K562 (cell line): ENCODE data around the gene FAM83F. TPM values are rescaled to one million over a fixed set of nuclear protein-coding genes. Genes with fewer than 3 reads are reported as not detected.

Experiments used
- ATAC-seq: fragments of 200-7000 bp; cut with Tn5 transposase; 3 replicates; pipeline ENCODE4 v1.9.1; 2020; ENCODE audit warnings: moderate library complexity
- BruUV-seq: library from RNA; stranded (reverse); fragments of 400-500 nt; replicated peaks from 2 replicates; lab custom pipeline; 2021; lab: Mats Ljungman, UMichigan
- CTCF ChIA-PET: fragments of 300-600 bp; formaldehyde crosslinking; extraction: SDS; loops from one replicate; lab custom pipeline; 2021; ENCODE audit warnings: low intra/inter-chr PET ratio; lab: Yijun Ruan, JAX
- POLR2A ChIA-PET: fragments of 300-600, 350-650 bp; sonication (Branson Sonifier 250); formaldehyde crosslinking; extraction: SDS; loops from one replicate; lab custom pipeline; 2021; ENCODE audit warnings: antibody characterized with exemption, inconsistent platforms; lab: Yijun Ruan, JAX
- DNase-seq, 4 experiments: peaks; one replicate each; pipeline versions ENCODE4 v3.0.0 to v3.0.0-alpha.2; 2011 to 2018; ENCODE audit warnings: low spot score in 3 of 4, mixed read lengths in 3 of 4; ENCODE audit errors: extremely low read depth in 1 of 4
- FAIRE-seq: peaks from 2 replicates; lab custom pipeline; 2011; peaks lifted over from hg19 to GRCh38; lab: Jason Lieb, UNC
- H2AFZ ChIP-seq: 2 replicates; pipeline ENCODE4 v1.6.0; 2011; ENCODE audit warnings: low read depth, low read length, control low read depth, inconsistent platforms
- H3K27ac ChIP-seq: fragments of 200-600 bp; 3 replicates; pipeline ENCODE4 v1.8.0; 2011; ENCODE audit warnings: low read depth, mild to moderate bottlenecking, control low read depth, inconsistent platforms, low read length, moderate library complexity, mixed read lengths; ENCODE audit errors: extremely low read depth
- H3K27me3 ChIP-seq, 2 experiments: fragments of 300-600 bp in 1 of 2; 2 replicates in 1 of 2; 3 replicates in 1 of 2; pipeline versions ENCODE4 v1.6.0 to v1.8.0; 2011; ENCODE audit warnings: inconsistent platforms in 2 of 2, low read length in 2 of 2, mild to moderate bottlenecking in 1 of 2, mixed read lengths in 1 of 2, moderate library complexity in 1 of 2; ENCODE audit not compliant: control insufficient read depth in 2 of 2, insufficient read depth in 2 of 2
- H3K36me3 ChIP-seq: fragments of 300-600 bp; 3 replicates; pipeline ENCODE4 v1.8.0; 2011; ENCODE audit warnings: mild to moderate bottlenecking, low read length, inconsistent platforms; ENCODE audit not compliant: control insufficient read depth, insufficient read depth
- H3K4me1 ChIP-seq, 2 experiments: fragments of 200-600 bp in 1 of 2; replicated peaks in 1 of 2; 2 replicates in 1 of 2; 3 replicates in 1 of 2; pipeline versions ENCODE4 v1.5.1 to v1.8.0; 2011; ENCODE audit warnings: inconsistent platforms in 2 of 2, low read length in 2 of 2, mild to moderate bottlenecking in 1 of 2, mixed read lengths in 1 of 2, moderate library complexity in 1 of 2; ENCODE audit not compliant: control insufficient read depth in 2 of 2, insufficient read depth in 2 of 2
- H3K4me2 ChIP-seq: 2 replicates; pipeline ENCODE4 v1.6.1; 2011; ENCODE audit warnings: low read length, control low read depth, inconsistent platforms, mixed read lengths; ENCODE audit not compliant: insufficient read depth
- H3K4me3 ChIP-seq: fragments of 200-600 bp; sonication (generic), shearing (Covaris generic); 2 replicates; pipeline ENCODE4 v1.5.1; 2016; ENCODE audit warnings: control low read depth, inconsistent platforms
- H3K79me2 ChIP-seq: fragments of 200-600 bp; 3 replicates; pipeline ENCODE4 v1.8.0; 2011; ENCODE audit warnings: low read length, inconsistent platforms; ENCODE audit not compliant: control insufficient read depth, insufficient read depth
- H3K9ac ChIP-seq, 2 experiments: 2 replicates each; pipeline versions ENCODE4 v1.6.0 to v1.6.1; 2011; ENCODE audit warnings: low read depth in 2 of 2, low read length in 2 of 2, control low read depth in 1 of 2, inconsistent platforms in 1 of 2, mild to moderate bottlenecking in 1 of 2, mixed read lengths in 1 of 2; ENCODE audit not compliant: insufficient read depth in 1 of 2
- H3K9me1 ChIP-seq: one replicate; pipeline ENCODE4 v1.6.0; 2011; ENCODE audit warnings: inconsistent platforms, mild to moderate bottlenecking, low read length, moderate library complexity; ENCODE audit not compliant: control insufficient read depth, insufficient read depth
- H3K9me3 ChIP-seq: replicated peaks from 2 replicates; pipeline ENCODE4 v1.5.1; 2011; ENCODE audit warnings: low read depth, low read length, inconsistent platforms; ENCODE audit not compliant: control insufficient read depth, insufficient read depth
- H4K20me1 ChIP-seq: replicated peaks from 2 replicates; pipeline ENCODE4 v1.6.1; 2011; ENCODE audit warnings: low read length, inconsistent platforms, mixed read lengths; ENCODE audit not compliant: control insufficient read depth, insufficient read depth
- CCAR2 ChIP-seq: fragments of 200-400 bp; formaldehyde crosslinking; IDR thresholded peaks from 2 replicates; pipeline ENCODE4 v1.6.1; 2017; ENCODE audit warnings: mild to moderate bottlenecking, low read depth, low read length
- JUN ChIP-seq, 2 experiments: sonication (generic) in 1 of 2; formaldehyde crosslinking in 1 of 2; IDR thresholded peaks; 2 replicates each; pipeline versions ENCODE4 v1.6.1 to v1.8.0; 2012 to 2022; ENCODE audit warnings: borderline replicate concordance in 2 of 2, mild to moderate bottlenecking in 2 of 2, improper control_type of control experiment in 1 of 2, low read depth in 1 of 2, low read length in 1 of 2, missing genetic modification reagents in 1 of 2
- MLLT1 ChIP-seq, 2 experiments: fragments of 450-650 bp; IDR thresholded peaks; 2 replicates each; pipeline ENCODE4 v1.6.1; 2016
- MYC ChIP-seq, 2 experiments: fragments of 250-450 bp in 1 of 2; sonication (Bioruptor Pico) in 1 of 2; IDR thresholded peaks; 2 replicates each; pipeline versions ENCODE4 v1.5.1 to v1.6.1; 2012 to 2021; ENCODE audit warnings: low read depth in 2 of 2, borderline replicate concordance in 1 of 2, improper control_type of control experiment in 1 of 2, low read length in 1 of 2, mild to moderate bottlenecking in 1 of 2, moderate library complexity in 1 of 2
- PHF21A ChIP-seq: fragments of 450-650 bp; IDR thresholded peaks from 2 replicates; pipeline ENCODE4 v1.6.1; 2017; ENCODE audit warnings: low read depth, borderline replicate concordance
- PHTF2 ChIP-seq: fragments of 250-450 bp; sonication (Bioruptor Pico); IDR thresholded peaks from 2 replicates; pipeline ENCODE4 v1.5.0; 2021; ENCODE audit warnings: mild to moderate bottlenecking
- PML ChIP-seq: IDR thresholded peaks from 2 replicates; pipeline ENCODE4 v1.6.1; 2012; ENCODE audit warnings: low read length, inconsistent platforms
- SMAD4 ChIP-seq: fragments of 250-450 bp; sonication (Bioruptor Pico); conservative IDR thresholded peaks from 2 replicates; pipeline ENCODE4 v1.8.0; 2021; ENCODE audit warnings: inconsistent platforms, mild to moderate bottlenecking, moderate library complexity
- TAF9B ChIP-seq: fragments of 450-650 bp; IDR thresholded peaks from 2 replicates; pipeline ENCODE4 v1.6.1; 2018; ENCODE audit warnings: mild to moderate bottlenecking; ENCODE audit not compliant: partially characterized antibody
- VEZF1 ChIP-seq: fragments of 200-800 bp; sonication (Bioruptor generic); IDR thresholded peaks from 2 replicates; pipeline ENCODE4 v1.6.1; 2017; ENCODE audit warnings: missing genetic modification characterization, missing compliant biosample characterization
- ZNF766 ChIP-seq: fragments of 200-800 bp; sonication (Bioruptor generic); conservative IDR thresholded peaks from 2 replicates; pipeline ENCODE4 v1.6.1; 2016; ENCODE audit warnings: missing genetic modification characterization, missing compliant biosample characterization
- WGBS: fragments of 100-300 bp; shearing (Covaris generic); methylation state at CpG from one replicate; pipeline ENCODE4 v1.1.6; 2016; ENCODE audit warnings: low coverage, mixed read lengths; ENCODE audit not compliant: insufficient coverage; ENCODE audit errors: missing lambda C conversion rate; 5-methylcytosine and 5-hydroxymethylcytosine counted together
- in situ Hi-C: fragments of 300-500 bp; cut with MboI; formaldehyde crosslinking; loops from 4 replicates; pipeline ENCODE4 v1.15.0; 2018; ENCODE audit warnings: inconsistent platforms, mixed read lengths
- intact Hi-C: fragments of 100-400 bp; cut with micrococcal nuclease; formaldehyde crosslinking; loops from 2 replicates; pipeline ENCODE4 v1.14.2; 2022
- polyA plus RNA-seq, 8 experiments: library from polyadenylated mRNA; depleted of rRNA in 4 of 8; stranded (reverse) in 5 of 8; unstranded in 3 of 8; fragments of >200 nt; fragmentation: Nextera tagmentation in 2 of 8; fragmentation: Illumina TruSeq in 1 of 8; extraction: Ambion mirVana in 2 of 8; extraction: Trizol in 1 of 8; gene quantifications; 2 replicates each; pipeline versions ENCODE4 v1.2.1 to v1.2.3, GENCODE V29; 2011 to 2014; ENCODE audit warnings: inconsistent platforms in 1 of 8, missing spikeins in 1 of 8
- total RNA-seq, 7 experiments: library from RNA; depleted of rRNA in 6 of 7; stranded (reverse); fragments of >200 nt in 6 of 7; fragmentation: Illumina TruSeq in 2 of 7; extraction: Trizol in 2 of 7; gene quantifications; 2 replicates each; pipeline versions ENCODE4 v1.2.1 to v1.2.3, GENCODE V29; 2011 to 2021; ENCODE audit warnings: low replicate concordance in 1 of 7
- TF ChIP-seq, protein P1 (sequence below): fragments of 250-450 bp; sonication (Bioruptor Pico); IDR thresholded peaks from 2 replicates; pipeline ENCODE4 v1.4.0; 2020

The FAM83F gene
- total and polyA plus RNA-seq, 9 of the 15 experiments (the other 6 are each of a cell fraction or from before 2014, with no cell fraction given) = under 0.01 to 0.13 (median 0.04) TPM; not detected in 1

GRCh38 chr22:40065981-40066380, 71.2 kb downstream of the FAM83F start:
- Histone ChIP-seq H2AFZ (no peak overlapping the region), H3K27me3 (no peaks in the 10 kb centered on the region), H3K9me3 (no peaks in the 10 kb centered on the region), H3K36me3 (no peaks in the 10 kb centered on the region), H3K9me1 (no peaks in the 10 kb centered on the region), H3K27ac (no peak overlapping the region), H3K4me1 (no peaks in the 10 kb centered on the region; a peak in 1 of 5 replicates), H3K79me2 (peaks cover 3% of the 10 kb centered on the region; the same call in 2 of the 3 replicates), H3K4me2 (no peak overlapping the region), H4K20me1 (peaks cover 3% of the 10 kb centered on the region; the same call in 1 of the 2 replicates), H3K4me3 (no peak overlapping the region), H3K9ac (no peak overlapping the region)
- POLR2A ChIA-PET = interaction anchor here (0.5 to 2.0 kb wide), 2 partner anchors 15 to 512 kb away, joined by 3 to 4 read pairs; no protein-coding TSS in a partner anchor
- in situ Hi-C loops = no loop called here
- no TSS peak for BruUV-seq
- ATAC-seq (no peak), DNase-seq (no peak), FAIRE-seq (no peak)
- CTCF ChIA-PET = no interaction called here
- 83% methylated on average over 3 of the region's 3 CpGs for WGBS
- intact Hi-C loops = no loop called here
- no peak for TF ChIP-seq MLLT1 (IDR thresholded peaks at IDR 0.05)
- no peak for TF ChIP-seq VEZF1 (CRISPR knock-in tag)
- no peak for TF ChIP-seq PHF21A
- no peak for TF ChIP-seq PML
- TF ChIP-seq SMAD4 (CRISPR knock-in tag) = no peak
- no peak for TF ChIP-seq PHTF2
- no peak for TF ChIP-seq JUN (IDR thresholded peaks at IDR 0.05; ENCODE audit: borderline replicate concordance, low read depth, low read length)
- no peak for TF ChIP-seq JUN (CRISPR knock-in tag; IDR thresholded peaks at IDR 0.05; ENCODE audit: borderline replicate concordance)
- TF ChIP-seq MYC (IDR thresholded peaks at IDR 0.05; ENCODE audit: low read depth, low read length) = no peak
- no peak for TF ChIP-seq MYC (CRISPR knock-in tag; IDR thresholded peaks at IDR 0.05; ENCODE audit: borderline replicate concordance, low read depth)
- TF ChIP-seq TAF9B = no peak
- no peak for TF ChIP-seq ZNF766 (CRISPR knock-in tag)
- TF ChIP-seq, protein P1, sequence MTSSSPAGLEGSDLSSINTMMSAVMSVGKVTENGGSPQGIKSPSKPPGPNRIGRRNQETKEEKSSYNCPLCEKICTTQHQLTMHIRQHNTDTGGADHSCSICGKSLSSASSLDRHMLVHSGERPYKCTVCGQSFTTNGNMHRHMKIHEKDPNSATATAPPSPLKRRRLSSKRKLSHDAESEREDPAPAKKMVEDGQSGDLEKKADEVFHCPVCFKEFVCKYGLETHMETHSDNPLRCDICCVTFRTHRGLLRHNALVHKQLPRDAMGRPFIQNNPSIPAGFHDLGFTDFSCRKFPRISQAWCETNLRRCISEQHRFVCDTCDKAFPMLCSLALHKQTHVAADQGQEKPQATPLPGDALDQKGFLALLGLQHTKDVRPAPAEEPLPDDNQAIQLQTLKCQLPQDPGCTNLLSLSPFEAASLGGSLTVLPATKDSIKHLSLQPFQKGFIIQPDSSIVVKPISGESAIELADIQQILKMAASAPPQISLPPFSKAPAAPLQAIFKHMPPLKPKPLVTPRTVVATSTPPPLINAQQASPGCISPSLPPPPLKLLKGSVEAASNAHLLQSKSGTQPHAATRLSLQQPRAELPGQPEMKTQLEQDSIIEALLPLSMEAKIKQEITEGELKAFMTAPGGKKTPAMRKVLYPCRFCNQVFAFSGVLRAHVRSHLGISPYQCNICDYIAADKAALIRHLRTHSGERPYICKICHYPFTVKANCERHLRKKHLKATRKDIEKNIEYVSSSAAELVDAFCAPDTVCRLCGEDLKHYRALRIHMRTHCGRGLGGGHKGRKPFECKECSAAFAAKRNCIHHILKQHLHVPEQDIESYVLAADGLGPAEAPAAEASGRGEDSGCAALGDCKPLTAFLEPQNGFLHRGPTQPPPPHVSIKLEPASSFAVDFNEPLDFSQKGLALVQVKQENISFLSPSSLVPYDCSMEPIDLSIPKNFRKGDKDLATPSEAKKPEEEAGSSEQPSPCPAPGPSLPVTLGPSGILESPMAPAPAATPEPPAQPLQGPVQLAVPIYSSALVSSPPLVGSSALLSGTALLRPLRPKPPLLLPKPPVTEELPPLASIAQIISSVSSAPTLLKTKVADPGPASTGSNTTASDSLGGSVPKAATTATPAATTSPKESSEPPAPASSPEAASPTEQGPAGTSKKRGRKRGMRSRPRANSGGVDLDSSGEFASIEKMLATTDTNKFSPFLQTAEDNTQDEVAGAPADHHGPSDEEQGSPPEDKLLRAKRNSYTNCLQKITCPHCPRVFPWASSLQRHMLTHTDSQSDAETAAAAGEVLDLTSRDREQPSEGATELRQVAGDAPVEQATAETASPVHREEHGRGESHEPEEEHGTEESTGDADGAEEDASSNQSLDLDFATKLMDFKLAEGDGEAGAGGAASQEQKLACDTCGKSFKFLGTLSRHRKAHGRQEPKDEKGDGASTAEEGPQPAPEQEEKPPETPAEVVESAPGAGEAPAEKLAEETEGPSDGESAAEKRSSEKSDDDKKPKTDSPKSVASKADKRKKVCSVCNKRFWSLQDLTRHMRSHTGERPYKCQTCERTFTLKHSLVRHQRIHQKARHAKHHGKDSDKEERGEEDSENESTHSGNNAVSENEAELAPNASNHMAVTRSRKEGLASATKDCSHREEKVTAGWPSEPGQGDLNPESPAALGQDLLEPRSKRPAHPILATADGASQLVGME (CRISPR knock-in tag) = no peak
- TF ChIP-seq CCAR2 = no peak
